ENCODE measurements around the gene TMEM60. TPM values are rescaled to one million over a fixed set of nuclear protein-coding genes. Genes with fewer than 3 reads are reported as not detected.
"Not testable (repeated sequence)": the region's sequence is repeated elsewhere in the genome, so short reads cannot be mapped to it uniquely, and the experiment has no call there.

Gene TMEM60
- total and polyA plus RNA-seq, 9 donors, result 8.1 to 30.9 (median 15.0) TPM

- Histone ChIP-seq H3K27me3 (no peaks in the 10 kb centered on the region), H3K36me3 (no peaks in the 10 kb centered on the region), H3K4me3 (no peak overlapping the region), H3K4me1 (ENCODE audit: insufficient read depth) (peaks cover 2% of the 10 kb centered on the region), H3K9me3 (no peaks in the 10 kb centered on the region), H3K27ac (no peak overlapping the region)
- no peak for DNase-seq
- no peak for TF ChIP-seq CTCF (IDR thresholded peaks at IDR 0.05)
- intact Hi-C loops (cut with DNase I), result no loop called here
- WGBS, 3 donors, result 63 to 70% (median 65%) methylated on average over 3 of the region's 3 CpGs
Observed at GRCh38 chr7:77838929-77839491, 40.8 kb upstream of the TMEM60 start.

GRCh38 chr7:77837966-77838365, 39.7 kb upstream of the TMEM60 start:
- DNase-seq, result no peak
- intact Hi-C loops (cut with DNase I), result no loop called here
- no peak overlapping the region for H3K4me3 ChIP-seq
- H3K9me3 ChIP-seq, result no peaks in the 10 kb centered on the region
- peaks cover 2% of the 10 kb centered on the region for H3K4me1 ChIP-seq (ENCODE audit: insufficient read depth)
- 83 to 94% (median 92%) methylated on average over 1 of the region's 1 CpG for WGBS, 3 donors
- H3K27me3 ChIP-seq, result no peaks in the 10 kb centered on the region
- H3K27ac ChIP-seq, result no peak overlapping the region
- TF ChIP-seq POLR2A (IDR thresholded peaks at IDR 0.05) (no peak), CTCF (IDR thresholded peaks at IDR 0.05) (no peak), EP300 (IDR thresholded peaks at IDR 0.05) (no peak)
- H3K36me3 ChIP-seq, result no peaks in the 10 kb centered on the region

- Histone ChIP-seq H3K36me3 (no peaks in the 10 kb centered on the region), H3K27me3 (no peaks in the 10 kb centered on the region), H3K27ac (no peak overlapping the region), H3K9me3 (no peaks in the 10 kb centered on the region), H3K4me3 (no peak overlapping the region), H3K4me1 (ENCODE audit: insufficient read depth) (peaks cover 2% of the 10 kb centered on the region)
- no peak for DNase-seq
- intact Hi-C loops (cut with DNase I), result no loop called here
- 63 to 79% (median 68%) methylated on average over 2 of the region's 2 CpGs for WGBS, 3 donors
- TF ChIP-seq EP300 (IDR thresholded peaks at IDR 0.05) (no peak), CTCF (IDR thresholded peaks at IDR 0.05) (no peak), POLR2A (IDR thresholded peaks at IDR 0.05) (no peak)
Observed at GRCh38 chr7:77837275-77837674, 39.0 kb upstream of the TMEM60 start.

GRCh38 chr7:77836425-77836824, 38.2 kb upstream of the TMEM60 start:
- intact Hi-C loops (cut with DNase I); H3K9me3 ChIP-seq; H3K4me1 ChIP-seq (ENCODE audit: insufficient read depth); H3K27ac ChIP-seq; H3K4me3 ChIP-seq; H3K36me3 ChIP-seq; DNase-seq; H3K27me3 ChIP-seq: not testable (repeated sequence)
- 88 to 95% (median 95%) methylated on average over 2 of the region's 2 CpGs for WGBS, 3 donors

- no peak for DNase-seq
- Histone ChIP-seq H3K9me3 (no peaks in the 10 kb centered on the region), H3K27me3 (no peaks in the 10 kb centered on the region), H3K4me3 (no peak overlapping the region), H3K4me1 (ENCODE audit: insufficient read depth) (no peaks in the 10 kb centered on the region), H3K27ac (no peak overlapping the region), H3K36me3 (no peaks in the 10 kb centered on the region)
- WGBS, 3 donors, result 89 to 95% (median 90%) methylated on average over 1 of the region's 1 CpG
- TF ChIP-seq POLR2A (IDR thresholded peaks at IDR 0.05), result no peak
- no peak for TF ChIP-seq EP300 (IDR thresholded peaks at IDR 0.05)
- TF ChIP-seq CTCF (IDR thresholded peaks at IDR 0.05), result no peak
- intact Hi-C loops (cut with DNase I), result no loop called here
Observed at GRCh38 chr7:77833136-77833535, 34.9 kb upstream of the TMEM60 start.
